HCT116 (cell line): ENCODE results near the gene RBM42. TPM values are rescaled to one million over a fixed set of nuclear protein-coding genes. Genes with fewer than 3 reads are reported as not detected.

Experiments
- ATAC-seq: fragments of 200-7000 bp; cut with Tn5 transposase; 2 replicates; pipeline ENCODE4 v1.9.1; 2020; ENCODE audit warnings: mild to moderate bottlenecking, moderate library complexity
- BruUV-seq: library from RNA; stranded (reverse); fragments of 400-500 nt; replicated peaks from 2 replicates; lab custom pipeline; 2021; lab: Mats Ljungman, UMichigan
- CTCF ChIA-PET: fragments of 300-600 bp; sonication (Branson Sonifier 250); formaldehyde crosslinking; loops from one replicate; lab custom pipeline; 2021; ENCODE audit warnings: antibody characterized with exemption; lab: Charles Lee
- POLR2A ChIA-PET: fragments of 300-600, 350-600 bp; sonication (Branson Sonifier 250); formaldehyde crosslinking; loops from one replicate; lab custom pipeline; 2021; ENCODE audit warnings: antibody characterized with exemption; lab: Charles Lee
- RAD21 ChIA-PET, 2 experiments: fragments of 300-600 bp; sonication (Branson Sonifier 250); formaldehyde crosslinking; loops; one replicate each; lab custom pipeline; 2023; ENCODE audit warnings: low total read pairs in 2 of 2; ENCODE audit not compliant: uncharacterized antibody in 2 of 2, unreplicated experiment in 2 of 2, low non-redundant PET in 1 of 2; lab: Charles Lee
- DNase-seq: peaks from one replicate; pipeline ENCODE4 v3.0.0-alpha.2; 2010; ENCODE audit warnings: low read depth, low spot score
- H2AFZ ChIP-seq: fragments of 200-600 bp; shearing (Covaris generic), sonication (generic); 2 replicates; pipeline ENCODE4 v1.6.1; 2017; ENCODE audit warnings: low read depth, mixed run types, mixed read lengths, antibody characterized with exemption, low read length; ENCODE audit not compliant: poor library complexity, severe bottlenecking
- H3K27ac ChIP-seq: 2 replicates; pipeline ENCODE4 v1.5.1; 2012; ENCODE audit warnings: low read depth, low read length
- H3K27me3 ChIP-seq: fragments of 200-600 bp; sonication (generic); 2 replicates; pipeline ENCODE4 v1.6.1; 2016; ENCODE audit warnings: mixed run types, low read length, mixed read lengths; ENCODE audit not compliant: insufficient read depth
- H3K36me3 ChIP-seq, 2 experiments: fragments of 200-500 bp in 1 of 2; fragments of 200-600 bp in 1 of 2; sonication (Bioruptor generic) in 1 of 2; sonication (generic) in 1 of 2; 2 replicates each; pipeline versions ENCODE4 v1.5.1 to v1.6.1; 2014 to 2016; ENCODE audit warnings: low read length in 2 of 2, inconsistent platforms in 1 of 2, mixed read lengths in 1 of 2, mixed run types in 1 of 2; ENCODE audit not compliant: insufficient read depth in 2 of 2, control insufficient read depth in 1 of 2
- H3K4me1 ChIP-seq, 2 experiments: fragments of 200-600 bp in 1 of 2; sonication (generic) in 1 of 2; 2 replicates each; pipeline versions ENCODE4 v1.5.1 to v1.6.1; 2012 to 2017; ENCODE audit warnings: low read length in 2 of 2, inconsistent platforms in 1 of 2, mild to moderate bottlenecking in 1 of 2, mixed read lengths in 1 of 2, mixed run types in 1 of 2, moderate library complexity in 1 of 2; ENCODE audit not compliant: insufficient read depth in 2 of 2, control insufficient read depth in 1 of 2
- H3K4me2 ChIP-seq: fragments of 200-600 bp; sonication (generic); 2 replicates; pipeline ENCODE4 v1.6.1; 2017; ENCODE audit warnings: mixed run types, low read length, mixed read lengths
- H3K4me3 ChIP-seq, 2 experiments: fragments of 200-600 bp in 1 of 2; sonication (generic) in 1 of 2; replicated peaks in 1 of 2; 2 replicates each; pipeline ENCODE4 v1.5.1; 2011 to 2016; ENCODE audit warnings: low read length in 2 of 2, control low read depth in 1 of 2, low read depth in 1 of 2, mild to moderate bottlenecking in 1 of 2, mixed read lengths in 1 of 2, mixed run types in 1 of 2
- H3K79me2 ChIP-seq: fragments of 200-600 bp; sonication (generic); 2 replicates; pipeline ENCODE4 v1.6.1; 2017; ENCODE audit warnings: mild to moderate bottlenecking, mixed run types, low read length, moderate library complexity, mixed read lengths; ENCODE audit not compliant: insufficient read depth
- H3K9ac ChIP-seq: fragments of 200-600 bp; sonication (generic); 2 replicates; pipeline ENCODE4 v1.6.1; 2016; ENCODE audit warnings: low read length, mixed read lengths
- H3K9me2 ChIP-seq: fragments of 200-600 bp; sonication (generic), shearing (Covaris generic); 2 replicates; pipeline ENCODE4 v1.6.1; 2017; ENCODE audit warnings: mixed run types, mild to moderate bottlenecking, moderate library complexity; ENCODE audit not compliant: insufficient read depth
- H3K9me3 ChIP-seq, 2 experiments: fragments of 200-500 bp in 1 of 2; fragments of 200-600 bp in 1 of 2; sonication (Bioruptor generic) in 1 of 2; sonication (generic) in 1 of 2; 2 replicates each; pipeline ENCODE4 v1.6.1; 2014 to 2017; ENCODE audit warnings: low read length in 2 of 2, mixed read lengths in 2 of 2, inconsistent platforms in 1 of 2, low read depth in 1 of 2, mild to moderate bottlenecking in 1 of 2, mixed run types in 1 of 2, moderate library complexity in 1 of 2; ENCODE audit not compliant: control insufficient read depth in 1 of 2, insufficient read depth in 1 of 2
- H4K20me1 ChIP-seq: fragments of 200-600 bp; sonication (generic), shearing (Covaris generic); 2 replicates; pipeline ENCODE4 v1.6.1; 2017; ENCODE audit warnings: mixed run types, mild to moderate bottlenecking, moderate library complexity; ENCODE audit not compliant: insufficient read depth
- CBX3 ChIP-seq: IDR thresholded peaks from 2 replicates; pipeline ENCODE4 v1.6.1; 2012; ENCODE audit warnings: low read depth
- CEBPB ChIP-seq: IDR thresholded peaks from 2 replicates; pipeline ENCODE4 v1.6.1; 2012; ENCODE audit warnings: low read depth
- CTCF ChIP-seq, 3 experiments: fragments of 200-600 bp in 1 of 3; sonication (generic) in 1 of 3; IDR thresholded peaks in 2 of 3; conservative IDR thresholded peaks in 1 of 3; 2 replicates each; pipeline ENCODE4 v1.5.1; 2012 to 2017; ENCODE audit warnings: low read depth in 2 of 3, low read length in 2 of 3, antibody characterized with exemption in 1 of 3, borderline replicate concordance in 1 of 3, control low read depth in 1 of 3, mild to moderate bottlenecking in 1 of 3, mixed read lengths in 1 of 3, mixed run types in 1 of 3, moderate library complexity in 1 of 3; ENCODE audit not compliant: insufficient read depth in 1 of 3
- ELF1 ChIP-seq: IDR thresholded peaks from 2 replicates; pipeline ENCODE4 v1.6.1; 2012; ENCODE audit warnings: low read depth, borderline replicate concordance
- EZH2 ChIP-seq: fragments of 200-600 bp; sonication (generic); IDR thresholded peaks from 2 replicates; pipeline ENCODE4 v1.6.1; 2017; ENCODE audit warnings: antibody characterized with exemption, mixed run types
- EZH2phosphoT487 ChIP-seq: fragments of 200-600 bp; IDR thresholded peaks from 2 replicates; pipeline ENCODE4 v1.6.1; 2018; ENCODE audit warnings: antibody characterized with exemption, borderline replicate concordance
- FOSL1 ChIP-seq: IDR thresholded peaks from 2 replicates; pipeline ENCODE4 v1.6.1; 2012; ENCODE audit warnings: low read depth
- JUND ChIP-seq: IDR thresholded peaks from 2 replicates; pipeline ENCODE4 v1.6.1; 2012
- POLR2A ChIP-seq: IDR thresholded peaks from 2 replicates; pipeline ENCODE4 v1.7.0; 2011; ENCODE audit warnings: borderline replicate concordance; ENCODE audit not compliant: insufficient read depth, insufficient read length; ENCODE audit errors: extremely low read depth
- POLR2AphosphoS5 ChIP-seq: IDR thresholded peaks from 2 replicates; pipeline ENCODE4 v1.6.1; 2011; ENCODE audit warnings: mild to moderate bottlenecking, low read depth, low read length, moderate library complexity
- RAD21 ChIP-seq: IDR thresholded peaks from 2 replicates; pipeline ENCODE4 v1.6.1; 2012; ENCODE audit warnings: low read depth, mild to moderate bottlenecking
- REST ChIP-seq: IDR thresholded peaks from 2 replicates; pipeline ENCODE4 v1.6.1; 2012; ENCODE audit warnings: low read depth
- SIN3A ChIP-seq: IDR thresholded peaks from 2 replicates; pipeline ENCODE4 v1.6.1; 2012; ENCODE audit warnings: low read depth
- SP1 ChIP-seq: IDR thresholded peaks from 2 replicates; pipeline ENCODE4 v1.6.1; 2012; ENCODE audit warnings: low read depth
- TCF7L2 ChIP-seq: IDR thresholded peaks from 2 replicates; pipeline ENCODE4 v1.7.0; 2011; ENCODE audit warnings: borderline replicate concordance, inconsistent platforms; ENCODE audit not compliant: insufficient read depth, insufficient read length; ENCODE audit errors: extremely low read depth
- YY1 ChIP-seq: IDR thresholded peaks from 2 replicates; pipeline ENCODE4 v1.6.1; 2011; ENCODE audit warnings: low read length, low read depth, moderate library complexity, mild to moderate bottlenecking; ENCODE audit not compliant: insufficient replicate concordance; ENCODE audit errors: extremely low read depth
- ZBTB33 ChIP-seq: IDR thresholded peaks from 2 replicates; pipeline ENCODE4 v1.6.1; 2011; ENCODE audit warnings: mild to moderate bottlenecking, low read length, moderate library complexity; ENCODE audit not compliant: insufficient replicate concordance; ENCODE audit errors: extremely low read depth
- ZNF274 ChIP-seq: fragments of 200-500 bp; sonication (Bioruptor generic); IDR thresholded peaks from 2 replicates; pipeline ENCODE4 v1.6.1; 2014; ENCODE audit warnings: mild to moderate bottlenecking, low read depth, low read length, inconsistent platforms
- intact Hi-C: fragments of 100-400 bp; cut with micrococcal nuclease; formaldehyde crosslinking; loops from 2 replicates; pipeline ENCODE4 v1.10.0; 2022
- total RNA-seq: library from RNA; stranded (reverse); gene quantifications from one replicate; pipeline ENCODE4 v1.2.1, GENCODE V29; 2021; ENCODE audit not compliant: unreplicated experiment

The RBM42 gene
- total RNA-seq, 1 experiment from 2014 or later, result 87.2 TPM

- ATAC-seq (no peak), DNase-seq (no peak)
- Histone ChIP-seq H3K4me3 (no peak overlapping the region), H3K27me3 (no peaks in the 10 kb centered on the region), H3K36me3 (no peaks in the 10 kb centered on the region; a peak in 2 of 4 replicates), H4K20me1 (no peaks in the 10 kb centered on the region), H3K27ac (no peak overlapping the region), H3K9me3 (no peaks in the 10 kb centered on the region), H3K9ac (no peak overlapping the region), H3K79me2 (peaks cover 5% of the 10 kb centered on the region; the same call in 1 of the 2 replicates), H3K9me2 (no peaks in the 10 kb centered on the region), H3K4me2 (no peak overlapping the region), H2AFZ (no peak overlapping the region), H3K4me1 (peaks cover 10 to 18% of the 10 kb centered on the region in 2 experiments)
- ChIA-PET POLR2A (interaction anchor here (1.2 kb wide), 1 partner anchor 28 kb away, joined by 3 read pairs; no protein-coding TSS in a partner anchor), CTCF (no interaction called here), RAD21 (no interaction called here)
- no TSS peak for BruUV-seq
- TF ChIP-seq ELF1, result no peak
- TF ChIP-seq CEBPB, result no peak
- TF ChIP-seq CBX3, result no peak
- TF ChIP-seq CTCF (IDR thresholded peaks at IDR 0.05 in 2 of 3, conservative IDR thresholded peaks at IDR 0.05 in 1 of 3; ENCODE audit: borderline replicate concordance in 1 of 3, insufficient read depth in 1 of 3, low read depth in 2 of 3, low read length in 2 of 3), result no peak
- no peak for TF ChIP-seq ZBTB33
- no peak for TF ChIP-seq RAD21
- no peak for TF ChIP-seq FOSL1
- no peak for TF ChIP-seq ZNF274
- TF ChIP-seq SP1, result no peak
- TF ChIP-seq POLR2AphosphoS5, result no peak
- TF ChIP-seq SIN3A, result no peak
- TF ChIP-seq EZH2phosphoT487, result no peak
- TF ChIP-seq REST, result no peak
- no peak for TF ChIP-seq EZH2
- no peak for TF ChIP-seq YY1
- no peak for TF ChIP-seq POLR2A
- TF ChIP-seq JUND, result no peak
- no peak for TF ChIP-seq TCF7L2
- intact Hi-C loops, result no loop called here
Observed at GRCh38 chr19:35615036-35615435, 13.8 kb upstream of the RBM42 start.
